ENCODE results near the gene CARD11.

Gene CARD11

GRCh38 chr7:3043544-3044371 lies at the start of gene CARD11:
Gene CARD11 (minus strand): TSS chr7:3043867. CDS start chr7:2958506, 85,361 bp downstream.
- FAIRE-seq = no peak

GRCh38 chr7:3092468-3092867 lies 48.8 kb upstream of the CARD11 start:
- FAIRE-seq = no peak

GRCh38 chr7:3091631-3092030 lies 48.0 kb upstream of the CARD11 start:
- no peak for FAIRE-seq

- no peak for FAIRE-seq
Measured at GRCh38 chr7:3089493-3089892, 45.8 kb upstream of the CARD11 start.

GRCh38 chr7:3087243-3087755 lies 43.6 kb upstream of the CARD11 start:
- FAIRE-seq = no peak

GRCh38 chr7:3083350-3083749 lies 39.7 kb upstream of the CARD11 start:
- FAIRE-seq = no peak

- no peak for FAIRE-seq
Measured at GRCh38 chr7:3082831-3083230, 39.2 kb upstream of the CARD11 start.

- no peak for FAIRE-seq
Measured at GRCh38 chr7:3082386-3082785, 38.7 kb upstream of the CARD11 start.

- FAIRE-seq = no peak
Measured at GRCh38 chr7:3080106-3080505, 36.4 kb upstream of the CARD11 start.

- no peak for FAIRE-seq
Measured at GRCh38 chr7:3078514-3078913, 34.8 kb upstream of the CARD11 start.

GRCh38 chr7:3076700-3077099 lies 33.0 kb upstream of the CARD11 start:
- FAIRE-seq = no peak

- FAIRE-seq = no peak
Measured at GRCh38 chr7:3076163-3076562, 32.5 kb upstream of the CARD11 start.

- FAIRE-seq = no peak
Measured at GRCh38 chr7:3075441-3075840, 31.8 kb upstream of the CARD11 start.

GRCh38 chr7:3074459-3074821 lies 30.8 kb upstream of the CARD11 start:
- no peak for FAIRE-seq

- no peak for FAIRE-seq
Measured at GRCh38 chr7:3073763-3074458, 30.2 kb upstream of the CARD11 start.

GRCh38 chr7:3070908-3071307 lies 27.2 kb upstream of the CARD11 start:
- no peak for FAIRE-seq

GRCh38 chr7:3069771-3070449 lies 26.2 kb upstream of the CARD11 start:
- no peak for FAIRE-seq

- FAIRE-seq = no peak
Measured at GRCh38 chr7:3068530-3068929, 24.9 kb upstream of the CARD11 start.

GRCh38 chr7:3067606-3068380 lies 24.1 kb upstream of the CARD11 start:
- FAIRE-seq = no peak

- no peak for FAIRE-seq
Measured at GRCh38 chr7:3067193-3067592, 23.5 kb upstream of the CARD11 start.

GRCh38 chr7:3066506-3066905 lies 22.8 kb upstream of the CARD11 start:
- no peak for FAIRE-seq

- no peak for FAIRE-seq
Measured at GRCh38 chr7:3065724-3066143, 22.1 kb upstream of the CARD11 start.

- no peak for FAIRE-seq
Measured at GRCh38 chr7:3064067-3064466, 20.4 kb upstream of the CARD11 start.
